Endothelial cell of umbilical vein (primary cell): ENCODE results near the gene UTS2. TPM values are rescaled to one million over a fixed set of nuclear protein-coding genes. Genes with fewer than 3 reads are reported as not detected.

Experiments used
- BruUV-seq: library from RNA; stranded (reverse); fragments of 400-500 nt; replicated peaks from 2 replicates; lab custom pipeline; 2021; lab: Mats Ljungman, UMichigan
- CTCF ChIA-PET: fragments of 300-600, 350-600 bp; sonication (Branson Sonifier 250); formaldehyde crosslinking; loops from one replicate; lab custom pipeline; 2021; ENCODE audit warnings: antibody characterized with exemption, inconsistent platforms; lab: Charles Lee
- POLR2A ChIA-PET: fragments of 300-600, 350-600 bp; sonication (Branson Sonifier 250); formaldehyde crosslinking; loops from one replicate; lab custom pipeline; 2021; ENCODE audit warnings: antibody characterized with exemption, inconsistent platforms; lab: Charles Lee
- DNase-seq: peaks from one replicate; pipeline ENCODE4 v3.0.0-alpha.2; 2011; ENCODE audit warnings: low read depth, low spot score
- FAIRE-seq: peaks from 2 replicates; lab custom pipeline; 2011; peaks lifted over from hg19 to GRCh38; lab: Jason Lieb, UNC
- H2AFZ ChIP-seq: 2 replicates; pipeline ENCODE4 v1.6.0; 2012; ENCODE audit warnings: low read depth, low read length, control low read depth, inconsistent platforms
- H3K27ac ChIP-seq: 2 replicates; pipeline ENCODE4 v1.5.1; 2011; ENCODE audit warnings: low read depth, mild to moderate bottlenecking, control low read depth, low read length, moderate library complexity; ENCODE audit not compliant: insufficient read depth
- H3K27me3 ChIP-seq, 2 experiments: 2 replicates each; pipeline versions ENCODE4 v1.6.0 to v1.6.1; 2011; ENCODE audit warnings: low read length in 2 of 2, mixed read lengths in 1 of 2; ENCODE audit not compliant: control insufficient read depth in 2 of 2, insufficient read depth in 2 of 2
- H3K36me3 ChIP-seq, 2 experiments: 2 replicates in 1 of 2; 3 replicates in 1 of 2; pipeline ENCODE4 v1.5.1; 2011; ENCODE audit warnings: low read length in 2 of 2, mild to moderate bottlenecking in 1 of 2, moderate library complexity in 1 of 2; ENCODE audit not compliant: control insufficient read depth in 2 of 2, insufficient read depth in 2 of 2; ENCODE audit errors: extremely low read depth in 1 of 2
- H3K4me1 ChIP-seq: 3 replicates; pipeline ENCODE4 v1.5.1; 2011; ENCODE audit warnings: mild to moderate bottlenecking, low read length; ENCODE audit not compliant: control insufficient read depth, insufficient read depth; ENCODE audit errors: extremely low read depth
- H3K4me2 ChIP-seq: 2 replicates; pipeline ENCODE4 v1.6.1; 2011; ENCODE audit warnings: low read length, control low read depth, mixed read lengths; ENCODE audit not compliant: insufficient read depth
- H3K4me3 ChIP-seq, 3 experiments: fragments of 200-600 bp in 1 of 3; sonication (generic), shearing (Covaris generic) in 1 of 3; replicated peaks in 1 of 3; 2 replicates each; pipeline ENCODE4 v1.5.1; 2011 to 2016; ENCODE audit warnings: control low read depth in 3 of 3, low read length in 3 of 3, mild to moderate bottlenecking in 2 of 3, inconsistent platforms in 1 of 3, low read depth in 1 of 3, moderate library complexity in 1 of 3; ENCODE audit not compliant: insufficient read depth in 1 of 3
- H3K79me2 ChIP-seq: 2 replicates; pipeline ENCODE4 v1.6.0; 2012; ENCODE audit warnings: low read length, inconsistent platforms; ENCODE audit not compliant: control insufficient read depth, insufficient read depth
- H3K9ac ChIP-seq: replicated peaks from 2 replicates; pipeline ENCODE3; 2011; ENCODE audit warnings: low read length, control low read depth; ENCODE audit not compliant: insufficient read depth; ENCODE audit errors: extremely low read depth
- H3K9me1 ChIP-seq: replicated peaks from 3 replicates; pipeline ENCODE4 v1.6.0; 2011; ENCODE audit warnings: mild to moderate bottlenecking, low read length; ENCODE audit not compliant: control insufficient read depth, insufficient read depth; ENCODE audit errors: extremely low read depth
- H3K9me3 ChIP-seq: replicated peaks from 2 replicates; pipeline ENCODE4 v1.5.1; 2012; ENCODE audit warnings: low read length, inconsistent platforms; ENCODE audit not compliant: control insufficient read depth, insufficient read depth
- H4K20me1 ChIP-seq: replicated peaks from 2 replicates; pipeline ENCODE3; 2011; ENCODE audit warnings: mild to moderate bottlenecking, low read length; ENCODE audit not compliant: control insufficient read depth, insufficient read depth; ENCODE audit errors: extremely low read depth
- EZH2 ChIP-seq: IDR thresholded peaks from 2 replicates; pipeline ENCODE4 v1.6.1; 2012; ENCODE audit warnings: borderline replicate concordance, low read depth, mild to moderate bottlenecking, moderate library complexity, low read length, inconsistent platforms; ENCODE audit not compliant: severe bottlenecking
- FOS ChIP-seq: IDR thresholded peaks from 2 replicates; pipeline ENCODE4 v1.6.1; 2011; ENCODE audit warnings: mild to moderate bottlenecking, low read length, moderate library complexity, borderline replicate concordance; ENCODE audit not compliant: insufficient read depth
- GATA2 ChIP-seq: IDR thresholded peaks from 2 replicates; pipeline ENCODE4 v1.7.0; 2011; ENCODE audit warnings: low read depth, mild to moderate bottlenecking, moderate library complexity, mixed read lengths, low read length; ENCODE audit not compliant: insufficient read length, insufficient read depth
- JUN ChIP-seq: IDR thresholded peaks from 2 replicates; pipeline ENCODE4 v1.6.1; 2011; ENCODE audit warnings: borderline replicate concordance, low read depth; ENCODE audit not compliant: insufficient read length, insufficient read depth
- MYC ChIP-seq: IDR thresholded peaks from one replicate; pipeline ENCODE4 v1.6.1; 2011; ENCODE audit warnings: mild to moderate bottlenecking, low read depth, low read length
- POLR2A ChIP-seq: IDR thresholded peaks from 2 replicates; pipeline ENCODE4 v1.6.1; 2012; ENCODE audit warnings: low read depth, mild to moderate bottlenecking, control low read depth, low read length
- POLR2AphosphoS5 ChIP-seq: IDR thresholded peaks from 2 replicates; pipeline ENCODE4 v1.6.1; 2012; ENCODE audit warnings: low read depth, mild to moderate bottlenecking, control low read depth, low read length, moderate library complexity; ENCODE audit not compliant: insufficient read depth
- dilution Hi-C: fragments of 300-500 bp; cut with MboI; formaldehyde crosslinking; loops from one replicate; pipeline ENCODE4 v1.15.0; 2019; ENCODE audit warnings: low sequenced_read_pairs; ENCODE audit not compliant: extremely low pct_ligation_motif_present
- intact Hi-C: fragments of 100-400 bp; cut with micrococcal nuclease; formaldehyde crosslinking; loops from one replicate; pipeline ENCODE4 v1.10.0; 2022
- polyA plus RNA-seq, 4 experiments: library from polyadenylated mRNA; depleted of rRNA in 3 of 4; stranded (reverse) in 3 of 4; unstranded in 1 of 4; fragments of >200 nt; gene quantifications; 2 replicates each; pipeline versions ENCODE4 v1.2.1 to v1.2.3, GENCODE V29; 2011 to 2012; ENCODE audit warnings: missing spikeins in 1 of 4
- total RNA-seq: library from RNA; stranded (reverse); gene quantifications from 2 replicates; pipeline ENCODE4 v1.2.3, GENCODE V29; 2021
- TF ChIP-seq, protein P1 (sequence below): IDR thresholded peaks from 2 replicates; pipeline ENCODE4 v1.6.1; 2011; ENCODE audit not compliant: insufficient read depth, insufficient read length
- TF ChIP-seq, protein P2 (sequence below), 2 donors: IDR thresholded peaks; 1 replicate in 1 of 2; 2 replicates in 1 of 2; pipeline ENCODE4 v1.5.1; 2011; ENCODE audit warnings: low read length in 2 of 2, mild to moderate bottlenecking in 2 of 2, moderate library complexity in 2 of 2, control low read depth in 1 of 2, inconsistent platforms in 1 of 2, low read depth in 1 of 2; ENCODE audit not compliant: insufficient read depth in 1 of 2; ENCODE audit errors: extremely low read depth in 1 of 2

Gene UTS2
- total and polyA plus RNA-seq, 2 donors (not counting 3 experiments of a cell fraction or from before 2014, with no cell fraction given), result not detected

DNA sequence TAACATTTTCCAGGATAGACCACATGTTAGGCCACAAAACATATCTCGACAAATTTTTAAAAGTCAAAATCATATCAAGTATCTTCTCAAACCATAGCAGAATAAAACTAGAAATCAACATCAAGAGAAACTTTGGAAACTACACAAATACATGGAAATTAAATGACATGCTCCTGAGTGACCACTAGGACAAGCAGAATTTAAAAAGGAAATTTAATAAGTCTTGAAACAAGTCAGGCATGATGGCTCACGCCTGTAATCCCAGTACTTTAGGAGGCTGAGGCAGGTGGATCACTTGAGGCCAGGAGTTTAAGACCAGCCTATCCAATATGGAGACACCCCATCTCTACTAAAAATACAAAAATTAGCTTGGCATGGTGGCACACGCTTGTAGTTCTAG is 26.4 kb upstream of the UTS2 start:
- TF ChIP-seq POLR2A, result no peak
- TF ChIP-seq, protein P1, sequence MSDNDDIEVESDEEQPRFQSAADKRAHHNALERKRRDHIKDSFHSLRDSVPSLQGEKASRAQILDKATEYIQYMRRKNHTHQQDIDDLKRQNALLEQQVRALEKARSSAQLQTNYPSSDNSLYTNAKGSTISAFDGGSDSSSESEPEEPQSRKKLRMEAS, result no peak
- TF ChIP-seq POLR2AphosphoS5, result no peak
- no peak for TF ChIP-seq MYC
- TF ChIP-seq EZH2, result no peak
- TF ChIP-seq, protein P2, sequence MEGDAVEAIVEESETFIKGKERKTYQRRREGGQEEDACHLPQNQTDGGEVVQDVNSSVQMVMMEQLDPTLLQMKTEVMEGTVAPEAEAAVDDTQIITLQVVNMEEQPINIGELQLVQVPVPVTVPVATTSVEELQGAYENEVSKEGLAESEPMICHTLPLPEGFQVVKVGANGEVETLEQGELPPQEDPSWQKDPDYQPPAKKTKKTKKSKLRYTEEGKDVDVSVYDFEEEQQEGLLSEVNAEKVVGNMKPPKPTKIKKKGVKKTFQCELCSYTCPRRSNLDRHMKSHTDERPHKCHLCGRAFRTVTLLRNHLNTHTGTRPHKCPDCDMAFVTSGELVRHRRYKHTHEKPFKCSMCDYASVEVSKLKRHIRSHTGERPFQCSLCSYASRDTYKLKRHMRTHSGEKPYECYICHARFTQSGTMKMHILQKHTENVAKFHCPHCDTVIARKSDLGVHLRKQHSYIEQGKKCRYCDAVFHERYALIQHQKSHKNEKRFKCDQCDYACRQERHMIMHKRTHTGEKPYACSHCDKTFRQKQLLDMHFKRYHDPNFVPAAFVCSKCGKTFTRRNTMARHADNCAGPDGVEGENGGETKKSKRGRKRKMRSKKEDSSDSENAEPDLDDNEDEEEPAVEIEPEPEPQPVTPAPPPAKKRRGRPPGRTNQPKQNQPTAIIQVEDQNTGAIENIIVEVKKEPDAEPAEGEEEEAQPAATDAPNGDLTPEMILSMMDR (IDR thresholded peaks at IDR 0.05; ENCODE audit: extremely low read depth in 1 of 2, insufficient read depth in 1 of 2, low read depth in 1 of 2, low read length in 2 of 2), result no peak
- no peak for TF ChIP-seq GATA2
- no peak for TF ChIP-seq JUN
- TF ChIP-seq FOS, result no peak
- Histone ChIP-seq H3K36me3 (no peaks in the 10 kb centered on the region), H2AFZ (no peak overlapping the region), H3K27ac (no peak overlapping the region), H3K9ac (no peak overlapping the region), H3K4me3 (no peak overlapping the region), H3K9me1 (no peaks in the 10 kb centered on the region), H3K4me1 (no peaks in the 10 kb centered on the region), H3K79me2 (no peaks in the 10 kb centered on the region), H4K20me1 (no peaks in the 10 kb centered on the region), H3K27me3 (peaks cover 0 to 3% of the 10 kb centered on the region in 2 experiments), H3K4me2 (no peak overlapping the region), H3K9me3 (no peaks in the 10 kb centered on the region)
- CTCF ChIA-PET, result no interaction called here
- intact Hi-C loops, result no loop called here
- FAIRE-seq (no peak), DNase-seq (no peak)
- POLR2A ChIA-PET, result no interaction called here
- dilution Hi-C loops, result no loop called here
- no TSS peak for BruUV-seq
